HEK293 (cell line): ENCODE measurements around the gene NOX5.

Experiments
- BCL11A ChIP-seq: fragments of 450-650 bp; formaldehyde crosslinking; IDR thresholded peaks from 2 replicates; pipeline ENCODE4 v1.5.1; 2016; ENCODE audit warnings: low read depth, missing biosample characterization, missing genetic modification characterization
- GLI2 ChIP-seq: fragments of 450-650 bp; formaldehyde crosslinking; IDR thresholded peaks from 2 replicates; pipeline ENCODE4; 2017; ENCODE audit warnings: missing biosample characterization, missing genetic modification characterization, low read depth, borderline replicate concordance
- KLF10 ChIP-seq: fragments of 450-650 bp; IDR thresholded peaks from 2 replicates; pipeline ENCODE4 v1.5.1; 2018; ENCODE audit warnings: missing biosample characterization, mild to moderate bottlenecking, missing genetic modification characterization
- ZNF138 ChIP-seq: fragments of 450-650 bp; formaldehyde crosslinking; IDR thresholded peaks from 2 replicates; pipeline ENCODE4 v1.5.1; 2016; ENCODE audit warnings: missing biosample characterization, missing genetic modification characterization, borderline replicate concordance
- ZNF174 ChIP-seq: fragments of 450-650 bp; formaldehyde crosslinking; IDR thresholded peaks from 2 replicates; pipeline ENCODE4 v1.5.0; 2017; ENCODE audit warnings: missing biosample characterization, mild to moderate bottlenecking, missing genetic modification characterization
- ZNF24 ChIP-seq: fragments of 450-650 bp; formaldehyde crosslinking; IDR thresholded peaks from 2 replicates; pipeline ENCODE4 v1.5.1; 2016; ENCODE audit warnings: missing biosample characterization, missing genetic modification characterization
- ZNF311 ChIP-seq: fragments of 450-650 bp; formaldehyde crosslinking; IDR thresholded peaks from 2 replicates; pipeline ENCODE4 v1.5.1; 2017; ENCODE audit warnings: missing biosample characterization, missing genetic modification characterization, borderline replicate concordance
- ZNF335 ChIP-seq: fragments of 450-650 bp; formaldehyde crosslinking; conservative IDR thresholded peaks from 2 replicates; pipeline ENCODE4 v1.5.1; 2016; ENCODE audit warnings: missing biosample characterization, missing genetic modification characterization
- ZNF341 ChIP-seq: fragments of 450-650 bp; formaldehyde crosslinking; IDR thresholded peaks from 2 replicates; pipeline ENCODE4; 2016; ENCODE audit warnings: low read depth, missing biosample characterization, missing genetic modification characterization
- ZNF366 ChIP-seq: fragments of 450-650 bp; formaldehyde crosslinking; conservative IDR thresholded peaks from 2 replicates; pipeline ENCODE4 v1.5.1; 2016; ENCODE audit warnings: missing biosample characterization, missing genetic modification characterization
- ZNF37A ChIP-seq: fragments of 450-650 bp; IDR thresholded peaks from 2 replicates; pipeline ENCODE4 v1.5.1; 2018; ENCODE audit warnings: missing biosample characterization, missing genetic modification characterization
- ZNF423 ChIP-seq: fragments of 450-650 bp; formaldehyde crosslinking; IDR thresholded peaks from 2 replicates; pipeline ENCODE4 v1.5.1; 2016; ENCODE audit warnings: missing biosample characterization, missing genetic modification characterization
- ZNF426 ChIP-seq: fragments of 450-650 bp; formaldehyde crosslinking; IDR thresholded peaks from 2 replicates; pipeline ENCODE4 v1.5.1; 2017; ENCODE audit warnings: missing biosample characterization, missing genetic modification characterization, mild to moderate bottlenecking, inconsistent platforms, moderate library complexity
- ZNF560 ChIP-seq: fragments of 450-650 bp; formaldehyde crosslinking; IDR thresholded peaks from 2 replicates; pipeline ENCODE4 v1.5.1; 2017; ENCODE audit warnings: missing biosample characterization, missing genetic modification characterization, borderline replicate concordance
- ZNF629 ChIP-seq: fragments of 450-650 bp; formaldehyde crosslinking; IDR thresholded peaks from 2 replicates; pipeline ENCODE4 v1.5.1; 2017; ENCODE audit warnings: missing biosample characterization, missing genetic modification characterization
- ZNF660 ChIP-seq: fragments of 450-650 bp; IDR thresholded peaks from 2 replicates; pipeline ENCODE4 v1.5.1; 2018; ENCODE audit warnings: missing biosample characterization, mild to moderate bottlenecking, missing genetic modification characterization
- ZNF707 ChIP-seq: fragments of 450-650 bp; formaldehyde crosslinking; IDR thresholded peaks from 2 replicates; pipeline ENCODE4 v1.5.1; 2016; ENCODE audit warnings: missing biosample characterization, missing genetic modification characterization
- ZNF768 ChIP-seq: fragments of 450-650 bp; formaldehyde crosslinking; IDR thresholded peaks from 2 replicates; pipeline ENCODE4 v1.5.1; 2018; ENCODE audit warnings: missing biosample characterization, mild to moderate bottlenecking, missing genetic modification characterization
- ZNF791 ChIP-seq: fragments of 450-650 bp; formaldehyde crosslinking; IDR thresholded peaks from 2 replicates; pipeline ENCODE4 v1.5.1; 2016; ENCODE audit warnings: missing biosample characterization, missing genetic modification characterization
- ZNF843 ChIP-seq: fragments of 450-650 bp; formaldehyde crosslinking; IDR thresholded peaks from 2 replicates; pipeline ENCODE4 v1.5.1; 2016; ENCODE audit warnings: missing biosample characterization, missing genetic modification characterization
- ZXDB ChIP-seq: fragments of 450-650 bp; formaldehyde crosslinking; IDR thresholded peaks from 2 replicates; pipeline ENCODE4 v1.5.1; 2016; ENCODE audit warnings: missing biosample characterization, missing genetic modification characterization
- TF ChIP-seq, protein P1 (sequence below): fragments of 450-650 bp; formaldehyde crosslinking; IDR thresholded peaks from 2 replicates; pipeline ENCODE4 v1.5.1; 2016; ENCODE audit warnings: missing biosample characterization, missing genetic modification characterization
- TF ChIP-seq, protein P2 (sequence below): fragments of 450-650 bp; formaldehyde crosslinking; IDR thresholded peaks from 2 replicates; pipeline ENCODE4 v1.5.1; 2016; ENCODE audit warnings: missing biosample characterization, missing genetic modification characterization
- TF ChIP-seq, protein P3 (sequence below): fragments of 450-650 bp; formaldehyde crosslinking; IDR thresholded peaks from 2 replicates; pipeline ENCODE4 v1.5.1; 2017; ENCODE audit warnings: missing biosample characterization, missing genetic modification characterization
- TF ChIP-seq, protein P4 (sequence below): fragments of 450-650 bp; formaldehyde crosslinking; IDR thresholded peaks from 2 replicates; pipeline ENCODE4 v1.5.1; 2016; ENCODE audit warnings: missing biosample characterization, missing genetic modification characterization
- TF ChIP-seq, protein P5 (sequence below): fragments of 450-650 bp; formaldehyde crosslinking; IDR thresholded peaks from 2 replicates; pipeline ENCODE4 v1.5.1; 2016; ENCODE audit warnings: missing biosample characterization, missing genetic modification characterization
- TF ChIP-seq, protein P6 (sequence below): fragments of 450-650 bp; formaldehyde crosslinking; IDR thresholded peaks from 2 replicates; pipeline ENCODE4 v1.5.1; 2016; ENCODE audit warnings: missing biosample characterization, missing genetic modification characterization, borderline replicate concordance

Gene NOX5

DNA sequence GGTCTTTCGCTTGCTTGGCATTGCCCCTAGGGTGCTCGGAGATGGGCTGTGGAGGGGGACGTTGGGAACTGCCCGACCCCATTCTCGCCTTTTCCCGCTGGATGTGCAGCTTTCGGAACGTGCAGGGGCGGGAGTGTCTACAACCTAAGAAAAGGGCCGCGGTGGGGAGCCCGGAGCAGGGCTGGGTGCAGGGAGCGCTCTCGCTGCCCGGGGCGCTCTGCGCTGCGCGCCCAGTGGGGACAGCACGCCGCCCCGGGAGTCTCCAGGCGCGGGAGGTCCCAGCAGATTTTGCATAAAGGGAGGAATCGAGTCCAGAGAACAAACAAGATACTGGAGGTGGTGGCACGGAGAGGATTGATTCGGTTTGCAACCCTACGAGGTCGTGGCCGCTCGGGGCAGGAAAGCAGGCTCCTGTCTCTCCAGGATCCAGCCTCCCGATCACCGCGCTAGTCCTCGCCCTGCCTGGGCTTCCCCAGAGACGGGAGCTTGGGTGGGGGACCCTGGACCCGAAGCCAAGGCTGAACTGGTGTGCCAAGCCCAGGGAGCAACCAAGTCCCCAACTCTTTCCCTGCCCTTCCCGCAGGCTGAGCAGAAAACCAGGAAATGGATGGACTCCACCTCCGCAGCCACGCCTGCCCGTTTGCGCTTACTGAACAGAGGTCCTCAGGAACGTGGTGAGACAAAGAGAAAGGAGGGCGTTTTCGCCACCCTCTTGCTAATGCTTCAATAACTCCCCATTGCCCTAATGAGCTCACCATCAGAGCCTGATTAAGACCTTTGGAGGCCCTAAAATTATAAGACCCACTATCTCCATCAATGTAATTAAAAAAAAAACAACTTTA lies 59.7 kb downstream of the NOX5 start (continued):
- peak; percentile 37; the same call in 1 of the 2 replicates for TF ChIP-seq KLF10
- TF ChIP-seq, protein P1, sequence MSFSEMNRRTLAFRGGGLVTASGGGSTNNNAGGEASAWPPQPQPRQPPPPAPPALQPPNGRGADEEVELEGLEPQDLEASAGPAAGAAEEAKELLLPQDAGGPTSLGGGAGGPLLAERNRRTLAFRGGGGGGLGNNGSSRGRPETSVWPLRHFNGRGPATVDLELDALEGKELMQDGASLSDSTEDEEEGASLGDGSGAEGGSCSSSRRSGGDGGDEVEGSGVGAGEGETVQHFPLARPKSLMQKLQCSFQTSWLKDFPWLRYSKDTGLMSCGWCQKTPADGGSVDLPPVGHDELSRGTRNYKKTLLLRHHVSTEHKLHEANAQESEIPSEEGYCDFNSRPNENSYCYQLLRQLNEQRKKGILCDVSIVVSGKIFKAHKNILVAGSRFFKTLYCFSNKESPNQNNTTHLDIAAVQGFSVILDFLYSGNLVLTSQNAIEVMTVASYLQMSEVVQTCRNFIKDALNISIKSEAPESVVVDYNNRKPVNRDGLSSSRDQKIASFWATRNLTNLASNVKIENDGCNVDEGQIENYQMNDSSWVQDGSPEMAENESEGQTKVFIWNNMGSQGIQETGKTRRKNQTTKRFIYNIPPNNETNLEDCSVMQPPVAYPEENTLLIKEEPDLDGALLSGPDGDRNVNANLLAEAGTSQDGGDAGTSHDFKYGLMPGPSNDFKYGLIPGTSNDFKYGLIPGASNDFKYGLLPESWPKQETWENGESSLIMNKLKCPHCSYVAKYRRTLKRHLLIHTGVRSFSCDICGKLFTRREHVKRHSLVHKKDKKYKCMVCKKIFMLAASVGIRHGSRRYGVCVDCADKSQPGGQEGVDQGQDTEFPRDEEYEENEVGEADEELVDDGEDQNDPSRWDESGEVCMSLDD (tag by site-specific recombination), result no peak; the same call in 1 of the 2 replicates
- TF ChIP-seq ZNF791 (tag by site-specific recombination), result no peak
- TF ChIP-seq ZNF707, result no peak
- TF ChIP-seq, protein P2, sequence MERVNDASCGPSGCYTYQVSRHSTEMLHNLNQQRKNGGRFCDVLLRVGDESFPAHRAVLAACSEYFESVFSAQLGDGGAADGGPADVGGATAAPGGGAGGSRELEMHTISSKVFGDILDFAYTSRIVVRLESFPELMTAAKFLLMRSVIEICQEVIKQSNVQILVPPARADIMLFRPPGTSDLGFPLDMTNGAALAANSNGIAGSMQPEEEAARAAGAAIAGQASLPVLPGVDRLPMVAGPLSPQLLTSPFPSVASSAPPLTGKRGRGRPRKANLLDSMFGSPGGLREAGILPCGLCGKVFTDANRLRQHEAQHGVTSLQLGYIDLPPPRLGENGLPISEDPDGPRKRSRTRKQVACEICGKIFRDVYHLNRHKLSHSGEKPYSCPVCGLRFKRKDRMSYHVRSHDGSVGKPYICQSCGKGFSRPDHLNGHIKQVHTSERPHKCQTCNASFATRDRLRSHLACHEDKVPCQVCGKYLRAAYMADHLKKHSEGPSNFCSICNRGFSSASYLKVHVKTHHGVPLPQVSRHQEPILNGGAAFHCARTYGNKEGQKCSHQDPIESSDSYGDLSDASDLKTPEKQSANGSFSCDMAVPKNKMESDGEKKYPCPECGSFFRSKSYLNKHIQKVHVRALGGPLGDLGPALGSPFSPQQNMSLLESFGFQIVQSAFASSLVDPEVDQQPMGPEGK, result peak; percentile 72
- peak; percentile 53; the same call in 1 of the 2 replicates for TF ChIP-seq ZNF660 (tag by site-specific recombination)
- TF ChIP-seq ZNF341 (tag by site-specific recombination), result peak; percentile 89
- no peak for TF ChIP-seq ZNF138 (tag by site-specific recombination)
- peak; percentile 93 for TF ChIP-seq ZNF335
- no peak for TF ChIP-seq ZNF560 (tag by site-specific recombination)
- TF ChIP-seq ZNF366 (tag by site-specific recombination), result no peak
- TF ChIP-seq, protein P3, sequence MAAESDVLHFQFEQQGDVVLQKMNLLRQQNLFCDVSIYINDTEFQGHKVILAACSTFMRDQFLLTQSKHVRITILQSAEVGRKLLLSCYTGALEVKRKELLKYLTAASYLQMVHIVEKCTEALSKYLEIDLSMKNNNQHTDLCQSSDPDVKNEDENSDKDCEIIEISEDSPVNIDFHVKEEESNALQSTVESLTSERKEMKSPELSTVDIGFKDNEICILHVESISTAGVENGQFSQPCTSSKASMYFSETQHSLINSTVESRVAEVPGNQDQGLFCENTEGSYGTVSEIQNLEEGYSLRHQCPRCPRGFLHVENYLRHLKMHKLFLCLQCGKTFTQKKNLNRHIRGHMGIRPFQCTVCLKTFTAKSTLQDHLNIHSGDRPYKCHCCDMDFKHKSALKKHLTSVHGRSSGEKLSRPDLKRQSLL (tag by site-specific recombination), result 0 out of 2 replicates have a peak, but pooled peaks have one; percentile 24
- no peak for TF ChIP-seq ZNF311 (tag by site-specific recombination)
- TF ChIP-seq ZNF426, result no peak
- TF ChIP-seq GLI2, result no peak
- no peak for TF ChIP-seq ZNF37A (tag by site-specific recombination)
- no peak for TF ChIP-seq ZNF174 (tag by site-specific recombination)
- TF ChIP-seq ZNF843 (tag by site-specific recombination), result 0 out of 2 replicates have a peak, but pooled peaks have one; percentile 33
- TF ChIP-seq ZNF768, result no peak
- TF ChIP-seq ZNF629 (tag by site-specific recombination), result peak; percentile 58
- no peak for TF ChIP-seq BCL11A (tag by site-specific recombination)
- TF ChIP-seq ZNF24 (tag by site-specific recombination), result no peak; the same call in 1 of the 2 replicates
- peak; percentile 75 for TF ChIP-seq ZXDB (tag by site-specific recombination)
- TF ChIP-seq, protein P4, sequence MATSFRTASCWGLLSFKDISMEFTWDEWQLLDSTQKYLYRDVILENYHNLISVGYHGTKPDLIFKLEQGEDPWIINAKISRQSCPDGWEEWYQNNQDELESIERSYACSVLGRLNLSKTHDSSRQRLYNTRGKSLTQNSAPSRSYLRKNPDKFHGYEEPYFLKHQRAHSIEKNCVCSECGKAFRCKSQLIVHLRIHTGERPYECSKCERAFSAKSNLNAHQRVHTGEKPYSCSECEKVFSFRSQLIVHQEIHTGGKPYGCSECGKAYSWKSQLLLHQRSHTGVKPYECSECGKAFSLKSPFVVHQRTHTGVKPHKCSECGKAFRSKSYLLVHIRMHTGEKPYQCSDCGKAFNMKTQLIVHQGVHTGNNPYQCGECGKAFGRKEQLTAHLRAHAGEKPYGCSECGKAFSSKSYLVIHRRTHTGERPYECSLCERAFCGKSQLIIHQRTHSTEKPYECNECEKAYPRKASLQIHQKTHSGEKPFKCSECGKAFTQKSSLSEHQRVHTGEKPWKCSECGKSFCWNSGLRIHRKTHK (tag by site-specific recombination), result no peak
- TF ChIP-seq, protein P5, sequence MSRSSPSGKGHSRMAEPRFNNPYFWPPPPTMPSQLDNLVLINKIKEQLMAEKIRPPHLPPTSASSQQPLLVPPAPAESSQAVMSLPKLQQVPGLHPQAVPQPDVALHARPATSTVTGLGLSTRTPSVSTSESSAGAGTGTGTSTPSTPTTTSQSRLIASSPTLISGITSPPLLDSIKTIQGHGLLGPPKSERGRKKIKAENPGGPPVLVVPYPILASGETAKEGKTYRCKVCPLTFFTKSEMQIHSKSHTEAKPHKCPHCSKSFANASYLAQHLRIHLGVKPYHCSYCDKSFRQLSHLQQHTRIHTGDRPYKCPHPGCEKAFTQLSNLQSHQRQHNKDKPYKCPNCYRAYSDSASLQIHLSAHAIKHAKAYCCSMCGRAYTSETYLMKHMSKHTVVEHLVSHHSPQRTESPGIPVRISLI (tag by site-specific recombination), result no peak
- TF ChIP-seq, protein P6, sequence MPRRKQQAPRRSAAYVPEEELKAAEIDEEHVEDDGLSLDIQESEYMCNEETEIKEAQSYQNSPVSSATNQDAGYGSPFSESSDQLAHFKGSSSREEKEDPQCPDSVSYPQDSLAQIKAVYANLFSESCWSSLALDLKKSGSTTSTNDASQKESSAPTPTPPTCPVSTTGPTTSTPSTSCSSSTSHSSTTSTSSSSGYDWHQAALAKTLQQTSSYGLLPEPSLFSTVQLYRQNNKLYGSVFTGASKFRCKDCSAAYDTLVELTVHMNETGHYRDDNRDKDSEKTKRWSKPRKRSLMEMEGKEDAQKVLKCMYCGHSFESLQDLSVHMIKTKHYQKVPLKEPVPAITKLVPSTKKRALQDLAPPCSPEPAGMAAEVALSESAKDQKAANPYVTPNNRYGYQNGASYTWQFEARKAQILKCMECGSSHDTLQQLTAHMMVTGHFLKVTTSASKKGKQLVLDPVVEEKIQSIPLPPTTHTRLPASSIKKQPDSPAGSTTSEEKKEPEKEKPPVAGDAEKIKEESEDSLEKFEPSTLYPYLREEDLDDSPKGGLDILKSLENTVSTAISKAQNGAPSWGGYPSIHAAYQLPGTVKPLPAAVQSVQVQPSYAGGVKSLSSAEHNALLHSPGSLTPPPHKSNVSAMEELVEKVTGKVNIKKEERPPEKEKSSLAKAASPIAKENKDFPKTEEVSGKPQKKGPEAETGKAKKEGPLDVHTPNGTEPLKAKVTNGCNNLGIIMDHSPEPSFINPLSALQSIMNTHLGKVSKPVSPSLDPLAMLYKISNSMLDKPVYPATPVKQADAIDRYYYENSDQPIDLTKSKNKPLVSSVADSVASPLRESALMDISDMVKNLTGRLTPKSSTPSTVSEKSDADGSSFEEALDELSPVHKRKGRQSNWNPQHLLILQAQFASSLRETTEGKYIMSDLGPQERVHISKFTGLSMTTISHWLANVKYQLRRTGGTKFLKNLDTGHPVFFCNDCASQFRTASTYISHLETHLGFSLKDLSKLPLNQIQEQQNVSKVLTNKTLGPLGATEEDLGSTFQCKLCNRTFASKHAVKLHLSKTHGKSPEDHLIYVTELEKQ (tag by site-specific recombination), result no peak
- TF ChIP-seq ZNF423 (tag by site-specific recombination), result peak; percentile 98
